Fibroblast of gingiva (primary cell): ENCODE results near the gene FAM3B.
"Not testable (repeated sequence)": the region's sequence is repeated elsewhere in the genome, so short reads cannot be mapped to it uniquely, and the experiment has no call there.

ENCODE experiments used
- DNase-seq: peaks from one replicate; pipeline ENCODE4 v3.0.0-alpha.2; 2011; ENCODE audit warnings: low read depth

The FAM3B gene

DNA sequence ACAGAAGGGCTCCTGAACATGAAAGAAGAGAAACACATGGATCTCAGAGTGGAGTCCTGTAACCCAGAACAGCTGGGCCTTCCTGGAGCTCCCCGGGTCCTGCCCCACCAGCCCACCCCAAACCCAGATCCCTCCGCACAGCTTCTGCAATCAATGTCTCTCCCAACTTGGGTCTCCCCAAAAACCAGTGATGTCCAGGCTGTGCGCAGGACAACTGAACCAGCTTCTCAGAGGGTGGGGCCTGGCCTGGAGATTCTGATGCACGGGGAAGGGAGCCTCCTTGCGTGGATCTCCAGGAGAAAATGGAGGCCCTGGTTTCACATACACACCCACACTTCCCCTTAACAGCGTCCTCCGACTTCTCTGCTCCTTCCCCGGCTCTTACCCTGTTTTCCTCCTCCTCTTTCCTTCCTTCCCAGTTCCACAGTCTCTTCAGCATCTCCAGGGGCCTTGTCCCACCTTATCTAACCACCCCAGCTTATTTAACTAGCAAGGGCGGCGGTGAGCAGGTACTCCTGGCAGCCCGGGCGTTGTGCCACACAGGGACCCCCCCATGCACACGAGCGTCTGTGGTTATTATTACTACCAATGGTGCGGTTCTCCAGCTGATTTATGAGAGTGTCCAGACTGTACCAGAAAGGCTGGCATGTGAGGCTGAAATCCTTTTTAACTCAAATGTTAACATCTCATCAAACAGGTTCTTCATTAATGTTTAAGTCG lies 34.0 kb downstream of the FAM3B start:
- DNase-seq, result no peak

DNA sequence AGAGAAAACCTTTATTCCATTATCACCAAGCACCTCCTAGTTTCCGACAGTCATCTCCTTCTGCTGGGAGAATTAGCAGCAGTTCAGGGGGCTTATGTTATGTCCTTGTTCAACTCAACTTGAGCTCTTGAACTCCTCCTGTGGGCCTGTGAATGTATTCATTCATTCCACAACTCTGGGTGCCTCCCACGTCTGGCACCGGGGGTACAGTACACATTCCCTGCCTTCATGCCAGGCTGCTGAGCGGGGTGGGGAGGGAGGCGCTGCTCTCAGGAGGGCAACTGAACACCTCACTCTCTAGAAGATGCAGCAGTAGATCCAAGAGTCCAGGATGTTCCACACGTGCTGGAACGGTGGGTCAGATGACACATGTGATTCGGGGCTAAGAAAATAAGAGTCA lies 40.9 kb downstream of the FAM3B start:
- DNase-seq, result no peak

- no peak for DNase-seq
Measured at GRCh38 chr21:41358193-41359166, 41.9 kb downstream of the FAM3B start.

DNA sequence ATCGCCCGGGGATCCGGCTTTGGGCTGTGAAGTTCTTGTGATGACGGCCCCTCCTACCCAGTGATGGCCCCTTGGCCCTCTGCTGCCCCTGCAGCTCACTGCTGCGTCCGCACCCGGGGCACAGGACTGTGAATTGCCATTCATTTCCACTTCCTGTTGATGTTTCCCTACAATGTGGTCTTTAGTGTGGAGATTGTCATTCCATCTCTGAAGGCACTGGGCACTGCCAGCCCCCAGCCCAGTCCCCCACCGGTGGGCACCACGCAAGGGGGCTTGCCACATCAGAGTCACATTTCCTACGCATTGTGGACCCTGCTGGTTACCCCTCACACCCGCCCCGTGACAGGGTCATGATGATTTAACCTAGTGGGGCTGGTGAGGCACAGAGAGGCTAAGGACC lies 42.7 kb downstream of the FAM3B start:
- no peak for DNase-seq

DNA sequence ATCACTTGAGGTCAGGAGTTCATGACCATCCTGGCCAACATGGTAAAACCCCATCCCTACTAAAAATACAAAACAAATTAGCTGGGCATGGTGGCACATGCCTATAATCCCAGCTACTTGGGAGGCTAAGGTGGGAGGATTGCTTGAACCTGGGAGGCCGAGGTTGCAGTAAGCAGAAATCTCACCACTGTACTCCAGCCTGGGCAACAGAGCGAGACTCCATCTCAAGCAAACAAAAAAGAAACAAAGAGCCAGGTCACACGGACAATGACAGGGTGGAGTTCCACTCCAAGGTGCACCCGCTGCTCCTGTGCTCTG lies 43.1 kb downstream of the FAM3B start:
- not testable (repeated sequence) for DNase-seq

- peak; percentile 62 for DNase-seq
Measured at GRCh38 chr21:41360072-41360821, 43.6 kb downstream of the FAM3B start.

DNA sequence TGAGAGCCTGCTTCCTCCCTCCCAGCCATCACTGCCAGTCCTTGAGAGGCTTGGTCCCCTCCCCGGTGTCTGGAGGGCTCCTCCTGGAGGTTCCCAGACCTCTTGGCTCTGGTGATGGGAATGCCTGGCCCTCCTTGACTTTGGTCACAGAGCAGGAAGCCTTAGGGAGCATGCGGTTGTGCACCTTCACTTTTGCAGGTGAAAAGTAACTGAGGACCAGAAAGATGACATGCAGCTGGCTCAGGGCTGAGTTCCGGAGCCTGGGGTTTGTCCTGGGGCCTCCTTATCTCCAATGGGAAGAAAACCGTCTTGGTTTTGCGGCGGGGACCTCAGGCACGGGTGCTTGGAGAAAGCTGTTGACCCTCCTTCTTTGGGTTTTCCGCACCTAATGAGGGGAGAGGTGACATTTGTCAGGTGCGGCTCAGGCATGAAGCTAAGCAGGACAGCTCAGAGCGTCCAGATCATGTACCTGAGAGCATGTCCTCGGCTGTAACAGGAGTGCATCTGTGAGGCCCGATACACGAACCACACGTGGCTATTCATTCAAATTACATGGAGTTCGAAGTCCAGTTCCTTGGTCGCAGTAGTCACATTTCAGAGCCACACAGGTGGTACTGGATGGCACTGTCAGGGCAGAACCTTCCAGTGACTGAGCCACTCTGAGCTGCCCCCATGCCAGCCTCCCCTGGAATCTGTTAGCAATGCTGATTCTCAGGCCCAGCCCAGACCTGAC lies 44.6 kb downstream of the FAM3B start:
- DNase-seq, result no peak

DNA sequence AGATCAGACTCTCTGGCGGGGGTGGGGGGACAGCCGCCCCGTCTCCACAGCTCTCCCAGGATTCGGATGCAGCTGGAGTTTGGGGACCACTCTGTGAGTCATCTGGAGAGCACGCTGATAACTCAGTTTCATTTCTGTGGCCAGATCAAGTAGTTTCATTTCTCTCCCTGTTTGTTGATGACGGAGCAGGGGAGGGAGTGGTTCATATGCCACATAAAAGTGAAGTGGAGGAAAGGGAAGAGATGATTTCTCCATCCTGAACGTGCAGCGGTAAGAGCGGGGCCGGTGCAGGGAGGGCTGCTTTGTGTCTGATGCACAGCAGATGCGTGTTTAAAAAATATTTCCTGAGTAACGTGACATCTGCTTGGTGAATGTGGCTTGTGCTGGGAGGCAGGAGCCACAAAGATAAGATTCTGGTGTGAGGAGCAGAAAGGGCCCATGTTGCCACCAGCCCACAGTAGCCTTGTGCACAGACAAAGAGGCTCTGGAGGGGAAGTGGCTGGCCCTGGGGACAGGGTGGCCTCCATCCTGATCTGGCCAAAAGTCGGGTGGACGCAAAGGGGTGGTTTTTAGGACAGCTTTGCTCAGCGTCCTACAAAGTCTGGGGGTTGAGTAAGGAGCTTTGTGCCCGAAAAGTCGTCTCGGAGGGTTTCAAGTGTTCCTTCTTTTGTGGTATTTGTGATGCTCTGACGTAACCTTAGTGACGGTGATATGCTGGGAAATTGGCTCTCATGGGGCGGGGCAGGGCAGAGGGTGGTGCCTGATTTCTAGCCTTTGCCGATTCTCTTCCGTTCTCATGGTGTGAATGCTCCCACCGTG lies 45.4 kb downstream of the FAM3B start, which contains the start of gene MX2:
Gene MX2, plus strand, starts transcription at position 242 of the 819 bp plus-strand sequence. CDS start 14,880 bp downstream, outside the sequence.
- DNase-seq, result peak; percentile 57

DNA sequence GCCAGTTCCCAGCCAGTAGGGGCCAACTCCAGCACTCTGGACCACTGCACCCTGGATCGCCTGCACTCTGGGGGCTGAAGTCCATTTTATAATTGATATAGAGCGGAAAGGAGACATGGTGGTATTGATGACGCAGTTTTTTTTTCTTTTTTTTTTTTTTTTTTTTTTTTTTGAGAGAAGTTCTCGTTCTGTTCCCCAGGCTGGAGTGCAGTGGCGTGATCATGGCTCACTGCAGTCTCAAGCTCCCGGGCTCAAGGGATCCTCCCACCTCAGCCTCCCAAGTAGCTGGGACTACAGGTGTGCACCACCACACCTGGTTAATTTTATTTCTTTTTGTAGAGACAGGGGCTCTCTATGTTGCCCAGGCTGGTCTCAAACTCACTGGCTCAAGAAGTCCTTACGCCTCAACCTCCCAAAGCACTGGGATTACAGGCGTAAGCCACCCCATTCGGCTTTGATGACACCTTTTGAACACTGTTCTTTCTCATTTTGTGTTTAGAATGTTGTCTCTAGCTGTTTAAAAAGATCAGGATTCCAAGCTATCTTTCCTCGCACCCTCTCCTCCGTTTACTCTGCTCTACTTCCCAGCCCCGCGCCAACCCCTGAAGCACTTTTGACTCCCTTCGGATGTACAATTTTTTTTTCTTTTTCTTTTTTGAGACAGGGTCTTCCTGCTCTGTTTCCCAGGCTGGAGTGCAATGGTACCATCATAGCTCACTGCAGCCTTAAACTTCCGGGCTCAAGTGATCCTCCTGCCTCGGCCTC lies 46.2 kb downstream of the FAM3B start:
- DNase-seq, result no peak

DNA sequence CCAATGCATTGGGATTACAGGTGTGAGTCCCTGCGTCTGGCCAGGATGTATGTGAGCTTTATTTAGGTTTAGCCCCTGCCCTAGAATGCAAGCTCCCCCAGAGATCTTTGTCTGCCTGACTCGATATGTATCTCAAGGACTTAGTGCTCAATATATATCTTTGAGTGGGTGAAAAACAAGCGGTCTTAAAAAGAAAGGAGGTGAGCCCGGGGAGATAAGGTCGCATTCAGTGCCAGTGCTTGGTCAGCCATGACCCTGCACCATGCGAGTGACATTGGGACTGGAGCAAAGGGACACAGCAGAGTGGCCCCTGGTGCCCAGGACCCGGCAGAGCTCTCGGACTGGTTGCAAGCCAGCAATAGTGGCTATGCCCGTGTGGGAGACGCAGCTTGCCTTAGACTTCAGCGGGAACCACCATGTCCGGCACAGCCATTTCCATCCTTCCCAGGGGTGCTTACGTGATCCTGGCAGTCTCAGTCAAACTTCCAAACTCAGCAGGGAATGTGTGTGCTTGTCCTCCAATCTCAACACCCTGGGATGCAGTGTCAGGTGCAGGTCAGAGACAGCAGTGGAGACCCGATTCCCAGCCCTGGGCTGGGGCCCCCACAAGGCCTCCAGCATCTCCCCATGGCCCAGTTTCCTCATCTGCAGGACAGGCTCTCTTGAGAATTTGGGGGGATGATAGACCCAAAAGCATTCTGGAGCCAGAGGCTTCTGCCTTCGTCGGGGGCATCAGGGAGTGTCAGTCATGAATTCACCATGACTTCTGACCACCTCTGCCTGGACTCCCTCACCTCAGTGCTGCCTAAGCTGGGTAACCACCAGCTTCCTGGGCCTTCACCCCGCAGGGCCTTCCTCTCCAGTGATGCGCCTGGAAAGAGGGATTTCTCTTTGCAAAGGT lies 47.0 kb downstream of the FAM3B start:
- no peak for DNase-seq

- DNase-seq, result no peak
Measured at GRCh38 chr21:41364308-41364707, 47.7 kb downstream of the FAM3B start.

GRCh38 chr21:41365377-41366107 lies 48.9 kb downstream of the FAM3B start:
- no peak for DNase-seq

DNA sequence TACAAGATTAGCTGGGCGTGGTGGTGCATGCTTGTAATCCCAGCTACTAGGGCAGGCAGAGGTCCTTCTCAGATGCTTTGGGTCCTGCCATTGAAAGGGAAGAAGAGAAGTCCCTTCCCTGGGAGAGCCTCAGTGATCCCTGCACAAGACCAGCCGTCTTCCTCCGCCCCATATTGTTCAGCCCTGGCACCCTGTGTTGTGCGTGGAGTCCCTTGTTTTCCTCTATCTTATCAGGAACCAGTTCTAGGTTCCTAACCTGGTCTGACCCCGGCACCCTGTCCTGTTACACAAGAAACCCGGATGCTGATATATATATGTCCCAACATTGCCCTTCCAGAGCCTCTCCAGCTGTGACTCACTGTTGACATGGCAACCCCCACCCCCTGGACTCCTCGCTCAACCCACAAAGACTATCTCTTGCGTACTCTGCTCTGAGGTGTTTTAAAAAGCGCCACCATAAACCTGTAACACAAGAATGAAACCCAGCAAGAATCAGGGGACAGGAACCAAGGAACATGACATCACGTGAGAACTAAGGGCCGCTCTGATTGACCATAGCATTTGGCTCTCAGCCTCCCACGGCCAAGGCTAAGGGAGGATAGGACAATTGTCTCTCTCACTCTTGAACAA lies 50.0 kb downstream of the FAM3B start:
- peak; percentile 24 for DNase-seq

- no peak for DNase-seq
Measured at GRCh38 chr21:41367301-41367944, 50.8 kb downstream of the FAM3B start.

DNA sequence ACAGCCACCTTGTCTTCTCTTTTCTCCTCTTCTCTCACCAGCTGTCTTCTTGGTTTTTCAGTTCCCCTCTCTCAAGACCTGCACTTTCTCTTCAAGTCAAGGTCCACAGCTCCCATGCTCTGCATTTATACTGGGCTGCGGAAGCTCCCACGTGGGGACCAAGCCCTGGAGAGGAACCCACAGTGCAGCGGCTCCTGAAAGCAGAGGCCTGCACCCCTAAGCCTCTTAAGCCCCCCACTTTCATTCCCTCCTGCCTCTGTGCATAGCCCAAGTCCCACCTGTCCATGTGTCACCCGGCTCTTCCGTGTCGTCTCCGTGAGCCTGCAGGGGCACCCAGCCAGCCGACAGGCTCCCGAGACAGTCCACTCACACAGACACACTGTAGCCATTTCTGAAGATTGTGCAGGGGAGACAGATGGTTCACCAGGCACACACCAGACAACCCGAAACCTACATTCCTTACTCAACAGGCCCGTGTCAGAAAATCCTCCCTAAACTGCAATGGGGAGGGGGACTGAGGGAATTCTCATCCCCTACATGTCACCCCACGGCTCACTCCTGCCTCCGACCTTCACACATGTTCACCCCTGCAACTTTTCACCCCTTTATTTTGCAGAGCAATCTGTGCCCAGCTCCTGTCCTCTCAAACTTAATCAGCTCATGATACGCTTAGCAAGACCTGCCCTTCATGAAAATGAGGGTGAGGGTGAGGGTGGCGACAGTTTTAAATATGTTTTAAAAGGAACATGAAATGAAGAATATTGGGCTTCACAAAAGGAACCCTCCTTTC lies 51.5 kb downstream of the FAM3B start:
- DNase-seq, result no peak

GRCh38 chr21:41368735-41369104 lies 52.1 kb downstream of the FAM3B start:
- no peak for DNase-seq
